Activated CD8-positive, alpha-beta memory T cell treated with anti-CD3 and anti-CD28 coated beads for 4 hours (primary cell): Measurements from ENCODE around the gene NUP214.
"Not testable (repeated sequence)": the region's sequence is repeated elsewhere in the genome, so short reads cannot be mapped to it uniquely, and the experiment has no call there.

ENCODE experiments used
- DNase-seq, 2 donors: peaks; one replicate each; pipeline ENCODE4 v3.0.0-alpha.2; 2020; ENCODE audit warnings: low read depth in 2 of 2

Gene NUP214

DNA sequence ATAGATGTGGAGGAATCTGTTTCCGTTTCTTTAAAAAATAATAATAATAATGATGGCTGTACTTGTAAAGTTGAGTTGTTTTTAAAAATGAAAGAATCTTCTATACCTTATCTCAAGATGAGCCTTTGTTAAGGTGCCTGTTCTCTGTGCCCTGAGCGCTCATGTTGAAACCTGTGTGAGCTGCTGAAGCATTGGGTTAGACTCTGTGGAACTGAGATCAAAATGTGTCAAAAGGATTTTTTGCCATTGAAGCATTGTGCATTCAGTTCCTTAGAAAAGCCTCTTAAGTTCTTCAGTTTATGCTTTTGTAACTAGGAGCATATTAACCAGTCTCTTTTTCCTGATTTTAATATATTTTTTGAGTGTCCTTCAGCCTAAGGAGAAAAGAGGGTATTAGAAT is 67.7 kb downstream of the NUP214 start:
- DNase-seq, result no peak

DNA sequence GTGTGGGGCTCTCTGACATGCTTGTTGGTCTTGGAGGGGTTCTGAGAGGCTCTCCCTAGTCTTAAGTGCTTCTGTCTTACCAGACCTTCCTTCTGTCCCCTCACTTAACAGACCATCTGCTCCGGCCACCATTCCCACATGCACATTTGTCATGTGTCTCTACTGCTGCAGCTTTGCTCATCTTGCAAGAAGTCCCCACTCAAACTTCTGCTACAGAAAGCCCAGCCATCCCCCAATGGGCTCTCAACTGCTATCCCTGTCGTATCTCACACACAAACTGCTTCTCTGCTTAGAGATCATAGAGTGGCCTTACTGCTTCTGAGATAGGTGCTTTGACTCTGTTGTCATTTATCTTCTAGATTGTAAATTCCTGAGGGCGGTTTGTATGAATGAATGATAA is 69.4 kb downstream of the NUP214 start:
- DNase-seq, result no peak

GRCh38 chr9:131197160-131197911 is 72.0 kb downstream of the NUP214 start:
- DNase-seq, result no peak

DNA sequence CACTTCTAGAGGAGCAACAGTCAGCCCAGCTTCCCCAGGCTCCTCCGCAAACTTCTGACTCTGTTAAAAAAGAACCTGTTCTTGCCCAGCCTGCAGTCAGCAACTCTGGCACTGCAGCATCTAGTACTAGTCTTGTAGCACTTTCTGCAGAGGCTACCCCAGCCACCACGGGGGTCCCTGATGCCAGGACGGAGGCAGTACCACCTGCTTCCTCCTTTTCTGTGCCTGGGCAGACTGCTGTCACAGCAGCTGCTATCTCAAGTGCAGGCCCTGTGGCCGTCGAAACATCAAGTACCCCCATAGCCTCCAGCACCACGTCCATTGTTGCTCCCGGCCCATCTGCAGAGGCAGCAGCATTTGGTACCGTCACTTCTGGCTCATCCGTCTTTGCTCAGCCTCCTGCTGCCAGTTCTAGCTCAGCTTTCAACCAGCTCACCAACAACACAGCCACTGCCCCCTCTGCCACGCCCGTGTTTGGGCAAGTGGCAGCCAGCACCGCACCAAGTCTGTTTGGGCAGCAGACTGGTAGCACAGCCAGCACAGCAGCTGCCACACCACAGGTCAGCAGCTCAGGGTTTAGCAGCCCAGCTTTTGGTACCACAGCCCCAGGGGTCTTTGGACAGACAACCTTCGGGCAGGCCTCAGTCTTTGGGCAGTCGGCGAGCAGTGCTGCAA is 72.8 kb downstream of the NUP214 start:
- DNase-seq, result no peak

- no peak for DNase-seq
These were observed 76.5 kb downstream of the NUP214 start for GRCh38 chr9:131201856-131202255.

GRCh38 chr9:131203431-131204218 is 78.2 kb downstream of the NUP214 start:
- no peak for DNase-seq

DNA sequence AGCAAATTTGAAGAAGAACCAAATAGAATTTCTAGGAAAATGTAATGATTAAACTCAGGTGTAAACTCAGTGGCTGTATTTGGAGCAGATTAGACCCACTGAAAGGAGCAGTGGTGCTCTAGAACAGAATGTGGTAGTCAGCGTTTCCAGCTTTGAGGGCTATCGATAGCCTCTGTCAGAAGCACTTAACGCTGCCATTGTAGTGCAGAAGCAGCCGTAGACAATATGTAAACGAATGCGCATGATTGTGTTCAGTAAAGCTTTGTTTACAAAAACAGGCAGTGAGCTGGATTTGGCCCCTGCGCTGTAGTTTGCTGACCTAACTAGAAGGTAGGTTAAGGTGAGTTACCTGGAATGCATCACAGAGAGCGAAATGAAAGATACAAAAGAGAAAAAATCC is 78.9 kb downstream of the NUP214 start:
- no peak for DNase-seq

DNA sequence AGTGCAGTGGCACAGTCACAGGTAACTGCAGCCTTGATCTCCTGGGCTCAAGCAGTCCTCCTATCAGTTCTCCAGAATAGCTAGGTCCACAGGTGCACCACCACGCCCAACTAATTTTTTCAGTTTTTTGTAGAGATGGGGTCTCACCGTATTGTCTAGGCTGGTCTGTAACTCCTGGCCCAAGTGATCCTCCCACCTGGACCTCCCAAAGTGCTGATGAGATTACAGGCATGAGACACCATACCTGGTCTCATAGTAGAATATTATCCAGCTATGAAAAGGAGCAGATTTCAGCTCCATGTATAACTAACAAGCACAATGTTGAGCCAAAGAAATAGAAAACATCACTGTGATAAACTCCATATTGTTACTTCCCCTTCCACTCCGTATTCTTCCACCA is 81.1 kb downstream of the NUP214 start:
- no peak for DNase-seq

GRCh38 chr9:131211920-131212319 is 86.5 kb downstream of the NUP214 start:
- DNase-seq, result not testable (repeated sequence)

- no peak for DNase-seq
These were observed 89.0 kb downstream of the NUP214 start for GRCh38 chr9:131214286-131214856.

- DNase-seq, result no peak
These were observed 89.5 kb downstream of the NUP214 start for GRCh38 chr9:131214876-131215275.

DNA sequence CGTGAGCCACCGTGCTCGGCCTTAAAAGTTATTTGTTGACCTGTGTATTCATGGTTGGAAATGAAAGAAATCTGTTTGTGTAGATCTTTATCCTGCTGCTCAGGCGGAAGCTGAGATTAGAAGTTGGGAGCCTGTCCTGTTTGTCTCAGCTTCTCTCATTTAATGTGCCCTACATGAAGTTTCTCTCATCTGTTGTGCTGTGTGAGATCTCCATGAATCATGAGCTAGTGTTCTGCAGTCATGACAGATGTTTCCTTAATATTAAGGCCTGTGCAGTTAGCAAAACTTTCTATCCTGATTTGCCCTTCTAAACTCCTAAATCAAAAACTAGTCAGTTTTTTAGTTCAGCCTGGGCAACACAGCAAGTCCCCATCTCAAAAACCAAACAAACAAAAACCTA is 91.4 kb downstream of the NUP214 start:
- DNase-seq, result no peak

DNA sequence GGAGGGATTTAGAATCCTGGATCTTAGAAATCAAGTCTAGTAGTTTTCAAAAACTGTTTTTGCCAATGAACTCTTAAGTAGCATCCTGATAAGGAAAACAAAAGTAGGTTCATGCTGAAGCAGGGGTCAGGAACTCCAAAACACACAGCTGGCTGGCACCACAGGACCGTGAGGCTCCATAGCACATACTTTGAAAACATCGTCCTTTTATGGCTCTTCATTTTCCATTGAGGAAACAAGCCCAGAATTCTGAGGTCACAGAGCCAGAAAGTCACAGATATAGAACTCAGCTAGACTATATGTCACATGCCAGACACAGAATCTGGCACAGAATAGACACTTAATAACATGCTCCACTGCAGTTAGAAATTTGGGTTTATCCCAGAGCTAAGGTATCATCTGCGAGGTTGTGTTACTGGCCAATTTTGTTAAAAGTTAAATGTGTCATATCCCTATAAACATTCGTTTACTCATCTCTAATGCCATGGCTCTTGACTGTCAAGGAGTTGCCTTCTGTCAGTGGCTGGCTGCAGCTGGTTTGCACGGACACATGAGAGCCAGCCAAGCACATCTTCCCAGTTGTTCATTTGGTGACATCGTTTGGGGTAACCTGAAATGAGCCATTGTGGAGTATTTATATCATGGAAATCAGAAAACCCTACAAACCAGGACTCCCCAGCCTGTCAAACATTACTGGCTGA is 92.1 kb downstream of the NUP214 start:
- no peak for DNase-seq

GRCh38 chr9:131218370-131218769 is 93.0 kb downstream of the NUP214 start:
- DNase-seq, result no peak

GRCh38 chr9:131220485-131220884 is 95.1 kb downstream of the NUP214 start:
- DNase-seq, result no peak

GRCh38 chr9:131222460-131222859 is 97.1 kb downstream of the NUP214 start:
- DNase-seq, result no peak

- no peak for DNase-seq
These were observed 100.8 kb downstream of the NUP214 start for GRCh38 chr9:131226226-131226625.

- no peak for DNase-seq
These were observed 101.9 kb downstream of the NUP214 start for GRCh38 chr9:131227112-131227958.

GRCh38 chr9:131227959-131228460 is 102.6 kb downstream of the NUP214 start:
- DNase-seq, result no peak

DNA sequence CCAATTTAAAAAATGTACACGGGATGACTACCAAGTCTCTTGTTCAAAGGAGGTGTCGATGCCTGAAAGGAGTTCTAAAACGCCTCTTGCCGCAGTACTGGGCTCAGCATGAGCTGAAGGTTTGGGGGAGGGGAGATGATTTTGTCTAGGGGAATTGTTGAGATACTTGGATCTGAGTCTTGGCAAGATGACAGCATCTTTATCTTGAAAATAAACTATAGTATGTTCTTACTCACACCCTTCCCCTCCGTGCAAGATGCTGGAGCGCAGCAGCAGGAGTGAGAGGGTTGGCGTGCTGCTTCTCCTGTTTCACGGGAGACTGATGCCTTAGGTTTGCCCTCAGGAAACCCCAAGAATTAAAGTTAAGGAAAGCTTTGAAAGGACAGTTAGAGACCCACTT is 103.6 kb downstream of the NUP214 start:
- DNase-seq, result no peak

DNA sequence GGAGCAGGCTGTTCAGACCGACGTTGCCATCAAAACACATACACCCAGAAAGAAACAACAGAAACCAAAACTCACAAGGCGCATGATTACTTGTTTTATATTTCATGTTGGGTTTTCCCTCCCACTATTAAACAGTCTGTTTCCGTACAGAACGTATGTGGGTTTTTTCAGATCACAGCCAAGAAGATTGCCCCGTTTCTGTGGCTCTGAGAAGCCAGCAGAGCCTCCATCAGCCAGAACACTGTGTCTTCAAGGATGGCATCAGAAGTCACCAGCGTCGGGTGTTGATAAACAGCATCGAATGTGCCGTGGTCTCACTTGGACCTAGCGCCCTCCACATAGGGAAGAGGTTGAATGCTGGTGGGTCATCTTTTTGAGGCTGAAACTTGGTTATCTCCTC is 108.2 kb downstream of the NUP214 start:
- DNase-seq, result no peak
